GM21576 (cell line): ENCODE results near the gene GARNL3.

Source experiments
- ATAC-seq: cut with Tn5 transposase; IDR thresholded peaks from one replicate; pipeline ENCODE4 v1.9.1; 2021; ENCODE audit warnings: mild to moderate bottlenecking, moderate library complexity; ENCODE audit not compliant: unreplicated experiment

Gene GARNL3

DNA sequence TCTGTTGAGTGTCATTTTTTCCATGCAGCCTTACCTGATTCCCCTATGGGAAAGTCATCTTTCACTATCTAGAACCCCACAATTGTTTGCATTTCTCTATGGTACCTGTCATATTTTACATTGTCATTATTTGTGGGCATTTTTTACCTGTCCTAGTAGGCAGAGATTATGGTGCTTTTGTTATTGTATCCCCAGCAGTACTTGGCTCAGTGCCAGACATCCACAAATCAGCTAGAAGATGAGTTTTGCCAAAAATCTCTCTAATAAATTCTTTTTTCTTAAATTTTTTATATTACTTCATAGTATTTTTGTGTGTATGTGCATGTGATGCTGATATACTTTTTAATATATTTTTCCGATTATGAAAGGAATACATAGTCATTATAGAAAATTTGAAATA, 13.2 kb downstream of the GARNL3 start:
- ATAC-seq, result no peak

DNA sequence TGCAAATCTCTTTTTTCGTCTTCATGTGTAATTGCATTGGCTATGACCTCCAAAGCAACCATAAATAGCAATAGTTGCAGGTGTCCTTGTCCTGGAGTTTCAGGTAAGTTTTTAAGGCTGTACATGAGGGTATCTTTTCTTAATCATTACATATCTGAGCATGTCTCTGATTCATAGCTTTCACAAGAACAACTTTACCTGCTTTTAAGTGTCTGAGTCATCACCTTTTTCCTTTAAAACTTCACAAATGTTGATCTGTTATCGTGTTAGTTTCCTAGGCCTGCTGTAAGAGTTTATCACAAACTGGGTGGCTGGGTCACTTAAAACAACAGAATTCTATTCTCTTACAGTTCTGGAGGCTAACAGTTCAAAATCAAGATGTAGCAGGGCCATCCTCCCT, 13.8 kb downstream of the GARNL3 start:
- no peak for ATAC-seq

DNA sequence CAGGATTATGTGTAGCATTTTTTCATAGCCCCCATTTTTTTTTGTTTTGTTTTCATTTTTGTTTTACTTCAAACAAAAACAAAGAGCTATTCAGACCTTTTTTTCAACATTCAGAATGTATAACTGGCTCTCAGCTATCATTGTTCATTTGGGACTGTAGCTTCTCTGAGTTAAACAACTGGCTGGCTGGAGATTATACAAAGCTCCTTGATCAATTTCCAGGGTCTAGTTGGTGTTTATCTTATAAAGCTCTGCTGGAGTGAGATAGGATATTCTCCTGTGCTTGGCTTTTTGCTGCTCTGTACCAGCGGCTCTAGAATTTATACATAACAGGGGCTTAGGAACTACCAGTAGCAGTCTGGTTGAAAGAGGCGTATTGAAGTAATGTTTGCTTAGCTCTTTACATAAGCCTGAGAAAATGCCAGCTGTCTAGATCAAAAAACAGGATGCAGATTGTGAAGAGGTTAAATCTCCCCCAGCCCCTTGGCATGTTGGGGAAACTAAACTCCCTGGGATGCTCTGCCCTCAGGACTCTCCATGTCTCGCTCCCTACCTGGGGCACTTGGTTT, 15.2 kb downstream of the GARNL3 start:
- no peak for ATAC-seq

DNA sequence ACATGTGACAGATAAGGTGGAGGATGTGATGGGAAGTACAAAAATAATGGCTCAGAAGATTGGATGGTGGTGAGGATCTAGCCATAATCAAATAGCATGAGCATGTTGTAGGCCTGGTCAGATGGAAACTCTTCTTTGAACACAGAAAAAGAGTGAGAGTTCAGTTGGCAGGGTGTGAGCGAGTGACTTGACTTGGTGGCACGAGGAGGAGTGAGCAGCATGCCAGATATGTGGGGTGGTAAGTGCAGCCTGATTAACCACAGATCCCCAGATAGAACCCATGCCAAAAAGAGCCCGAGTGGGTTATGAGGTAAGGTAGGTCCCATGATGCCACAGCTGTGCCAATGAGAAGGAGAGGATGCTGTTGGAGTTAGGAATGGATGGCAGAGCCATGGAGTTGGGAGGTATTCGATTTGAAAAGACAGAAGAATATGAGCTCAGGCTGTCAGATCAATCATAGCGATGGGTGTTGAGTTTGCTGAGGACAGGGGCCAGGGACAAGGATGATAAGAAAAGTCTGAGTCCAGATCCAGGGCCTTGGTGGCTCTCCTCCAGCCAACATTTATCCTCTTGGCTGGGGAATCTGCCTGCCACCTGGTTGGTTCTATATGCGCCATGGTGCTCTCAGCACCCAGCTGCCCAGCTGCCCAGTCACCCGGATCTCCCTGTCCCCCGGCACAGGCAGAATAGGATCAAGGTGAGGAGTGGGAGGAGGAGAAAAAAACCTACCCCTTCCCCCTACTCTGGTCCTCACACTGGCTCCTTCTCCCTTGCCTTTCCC, 16.5 kb downstream of the GARNL3 start:
- ATAC-seq, result no peak

DNA sequence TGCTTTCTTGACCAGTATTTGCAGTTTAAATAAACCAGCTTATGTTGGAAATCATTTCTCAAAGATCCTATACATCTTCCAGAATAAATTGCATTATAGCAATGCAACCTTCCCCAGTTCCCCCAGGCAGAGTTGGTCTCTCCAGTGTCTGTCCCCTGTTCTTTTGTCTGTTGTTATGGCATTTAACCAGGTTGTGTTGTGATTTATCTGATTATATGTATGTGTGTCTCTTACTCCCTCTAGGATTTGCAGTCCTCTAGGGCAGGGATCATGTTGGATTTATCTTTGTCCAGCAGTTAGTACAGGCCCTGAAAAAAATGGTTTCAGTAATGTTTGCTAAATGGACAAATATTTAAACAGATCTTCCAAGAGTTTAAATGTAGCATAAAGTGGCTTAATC, 17.3 kb downstream of the GARNL3 start:
- ATAC-seq, result no peak

DNA sequence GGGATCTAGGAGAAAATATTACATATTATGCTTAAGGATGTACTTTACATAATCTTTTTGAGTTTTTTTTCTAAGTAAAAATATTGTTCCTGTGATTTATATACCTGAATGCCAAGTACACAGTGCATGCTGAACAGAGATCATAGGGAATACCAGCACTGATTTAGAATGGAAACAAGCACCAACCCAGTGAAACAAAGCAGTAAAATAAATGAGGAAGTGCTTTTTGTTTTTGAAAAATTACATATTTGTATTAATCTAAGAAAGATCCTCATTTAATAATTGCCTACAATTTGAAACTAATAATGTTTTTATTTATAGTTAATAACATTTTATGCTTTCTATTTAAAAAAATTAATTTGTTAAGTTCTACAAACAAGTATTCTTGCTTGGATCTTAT, 18.0 kb downstream of the GARNL3 start:
- ATAC-seq, result no peak

DNA sequence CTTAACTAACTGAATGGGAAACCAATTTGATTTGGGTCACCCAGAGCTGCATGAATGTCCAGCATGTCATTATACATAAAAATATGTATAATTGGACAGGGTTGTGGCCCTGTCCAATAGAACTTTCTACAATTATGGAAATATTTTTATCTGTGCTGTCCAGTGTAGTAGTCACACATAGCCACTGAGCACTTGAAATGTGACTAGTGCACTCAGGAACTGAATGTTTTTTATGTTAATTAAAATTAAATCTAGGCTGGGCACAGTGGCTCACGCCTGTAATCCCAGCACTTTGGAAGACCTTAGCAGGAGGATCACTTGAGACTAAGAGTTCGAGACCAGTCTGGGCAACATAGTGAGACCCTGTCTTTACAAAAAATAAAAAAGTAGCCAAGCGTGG, 18.6 kb downstream of the GARNL3 start:
- no peak for ATAC-seq

DNA sequence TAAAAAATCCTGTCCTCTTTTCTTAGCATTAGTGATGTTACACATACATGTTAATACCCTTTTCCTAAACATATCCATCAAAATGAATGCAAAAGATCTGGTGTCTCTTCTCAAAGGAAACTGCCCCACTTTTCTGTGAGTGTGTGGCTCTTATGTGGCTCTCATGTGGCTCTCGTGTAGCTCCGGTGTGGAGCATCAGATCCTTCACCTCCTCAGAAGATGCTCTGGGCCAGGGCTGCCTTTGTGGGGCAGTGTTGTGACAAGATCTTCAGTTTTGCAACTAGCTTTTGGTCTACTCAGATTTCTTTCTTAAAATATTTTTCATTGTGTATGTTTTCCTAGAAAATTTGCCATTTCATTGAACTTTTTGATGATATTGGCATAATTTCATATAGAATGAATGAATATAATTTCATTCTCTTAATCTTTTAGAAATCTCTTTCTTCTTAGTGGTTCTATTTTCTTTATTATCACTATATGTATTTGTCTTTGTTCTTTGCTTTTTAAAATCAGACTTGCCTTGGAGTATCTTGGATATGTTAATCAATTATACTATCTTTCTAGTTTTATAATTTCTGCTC, 19.4 kb downstream of the GARNL3 start:
- ATAC-seq, result no peak

DNA sequence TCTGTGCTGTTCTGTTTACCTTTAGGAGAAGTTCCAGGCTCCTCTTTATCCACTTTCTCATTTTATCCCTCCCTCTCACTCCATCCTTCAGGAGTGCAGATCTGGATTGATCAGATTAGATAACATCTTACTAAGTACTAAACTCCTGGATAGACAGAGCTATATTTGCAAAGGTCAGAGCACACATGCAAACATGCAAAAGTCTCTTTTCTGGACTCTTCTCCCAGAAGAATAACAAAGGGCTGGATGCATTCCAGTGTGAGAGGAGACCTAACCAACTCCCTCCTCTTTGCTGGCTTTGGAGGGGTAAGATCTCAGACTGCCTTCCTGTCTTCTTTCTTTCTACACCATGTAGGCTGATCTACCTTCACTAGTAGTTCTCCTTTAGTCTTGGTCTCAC, 21.4 kb downstream of the GARNL3 start:
- no peak for ATAC-seq

DNA sequence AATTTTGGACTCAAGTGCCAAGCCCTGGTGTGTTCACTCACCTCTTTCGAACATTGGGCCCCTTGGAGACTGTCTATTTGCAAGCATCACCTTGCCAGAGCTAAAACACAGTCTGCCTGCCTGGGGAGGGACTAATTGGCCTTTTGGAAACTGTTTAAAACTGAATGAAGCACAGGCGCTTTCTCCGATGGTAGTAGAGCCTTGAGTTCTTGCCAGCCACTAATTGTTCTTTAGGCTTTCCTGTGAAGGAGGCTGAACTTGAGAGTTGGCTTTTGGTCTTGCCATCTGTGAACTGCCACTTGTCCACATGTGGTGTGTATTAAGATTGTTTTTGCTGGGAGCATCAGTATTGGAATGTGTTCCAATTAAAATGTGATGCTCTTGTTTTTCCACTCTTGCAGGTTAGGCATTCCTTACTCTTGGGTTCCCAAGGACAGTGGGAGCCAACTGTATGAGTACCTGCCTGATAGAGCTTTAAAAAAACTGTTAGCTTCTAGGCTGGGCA, 26.0 kb downstream of the GARNL3 start:
- ATAC-seq, result no peak

DNA sequence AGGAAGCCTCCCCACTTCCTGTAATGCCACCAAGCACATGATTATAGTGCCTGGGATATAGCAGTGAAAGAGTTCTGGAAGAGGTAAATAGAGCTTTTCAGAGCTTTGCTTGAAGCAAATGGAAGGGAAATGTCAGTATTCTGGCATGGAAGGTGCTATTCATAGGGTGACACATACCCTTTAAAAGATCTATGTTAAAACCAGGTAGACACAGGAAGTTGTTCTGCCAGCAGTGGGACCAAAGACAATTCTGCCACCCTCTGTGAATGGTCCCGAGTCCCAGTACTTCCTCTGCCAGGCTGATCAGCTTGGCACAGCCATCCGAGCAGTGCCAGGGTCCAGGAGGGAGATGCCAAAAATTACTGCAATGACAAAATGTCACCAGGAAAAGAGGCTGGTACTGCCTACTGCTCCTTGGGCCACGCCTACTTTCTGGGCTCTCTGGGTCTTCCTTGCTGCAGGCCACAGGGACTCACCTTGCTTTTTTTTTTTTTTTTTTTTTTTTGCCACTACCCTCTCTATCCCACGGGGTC, 26.7 kb downstream of the GARNL3 start:
- ATAC-seq, result no peak

DNA sequence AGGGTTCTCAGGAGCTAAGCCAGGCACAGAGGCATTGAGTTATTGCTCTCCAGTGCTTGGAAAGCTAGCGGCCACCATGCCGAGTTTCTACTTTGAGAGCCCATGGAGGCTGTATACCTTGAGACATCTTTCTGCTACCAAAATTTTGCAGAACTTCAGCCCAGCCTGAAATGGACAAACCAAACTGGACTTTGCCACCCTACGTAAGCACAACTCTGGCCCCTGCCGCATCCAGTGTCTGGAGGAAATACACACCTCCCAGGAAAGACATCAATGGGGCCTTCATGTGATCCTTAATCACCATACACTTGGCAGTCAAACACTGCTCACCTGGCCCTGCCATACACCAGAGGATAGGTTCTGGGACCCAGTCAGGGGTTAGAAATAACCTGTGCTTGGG, 27.8 kb downstream of the GARNL3 start:
- ATAC-seq, result no peak

DNA sequence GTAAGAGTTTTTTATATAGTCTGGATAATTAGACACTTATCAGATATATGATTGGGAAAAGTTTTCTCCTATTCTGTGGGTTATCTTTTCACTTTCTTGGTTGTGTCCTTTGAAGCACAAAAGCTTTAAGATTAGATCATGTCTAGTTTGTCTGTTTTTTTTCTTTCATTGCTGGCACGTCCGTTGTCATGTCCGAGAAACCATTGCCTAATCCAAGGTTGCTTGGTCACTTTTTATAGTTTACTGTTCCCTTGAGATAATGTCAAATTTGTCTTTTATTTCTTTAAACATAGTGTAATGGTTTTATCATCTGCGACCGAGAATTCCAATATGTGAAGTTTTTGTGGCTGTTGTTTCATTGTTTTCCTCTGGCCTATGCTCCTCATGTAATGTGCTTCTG, 28.8 kb downstream of the GARNL3 start:
- no peak for ATAC-seq

DNA sequence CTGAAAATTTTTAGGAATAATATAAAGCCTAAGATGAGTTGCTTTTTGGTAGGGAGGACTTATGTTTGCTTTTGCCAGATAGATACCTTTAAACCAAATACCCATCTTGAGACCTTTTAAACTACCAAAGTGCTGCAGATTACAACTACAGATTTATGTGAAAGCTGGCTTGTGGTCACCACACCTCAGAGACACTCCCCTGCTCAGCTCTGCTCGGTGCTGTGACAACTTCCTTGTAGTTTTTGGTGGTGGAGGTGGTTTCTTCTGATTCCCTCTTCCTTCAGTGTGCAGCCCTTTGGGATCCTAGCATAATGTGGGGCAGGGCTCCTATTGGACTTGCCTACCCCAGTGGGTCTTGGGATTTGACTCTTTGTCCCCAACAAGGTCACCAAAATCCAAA, 29.2 kb downstream of the GARNL3 start:
- no peak for ATAC-seq

DNA sequence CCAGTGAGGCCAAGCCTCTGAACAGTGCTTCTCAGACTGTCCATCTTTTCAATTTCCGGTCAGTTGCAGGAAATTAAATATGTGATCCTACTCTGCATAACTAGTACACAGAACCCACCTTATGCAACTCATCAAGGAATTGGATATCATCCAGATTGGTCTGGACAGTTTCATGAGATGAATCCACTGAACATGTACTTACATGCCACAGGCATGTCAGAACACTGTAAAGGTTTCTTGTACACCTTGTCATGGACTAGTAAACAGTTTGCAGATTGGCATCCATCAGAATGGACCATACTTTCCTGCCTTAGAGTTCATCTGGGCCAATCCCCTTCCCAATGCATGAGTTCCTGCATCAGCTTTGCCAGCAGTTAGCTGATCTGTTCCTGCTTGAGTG, 30.4 kb downstream of the GARNL3 start:
- ATAC-seq, result no peak

DNA sequence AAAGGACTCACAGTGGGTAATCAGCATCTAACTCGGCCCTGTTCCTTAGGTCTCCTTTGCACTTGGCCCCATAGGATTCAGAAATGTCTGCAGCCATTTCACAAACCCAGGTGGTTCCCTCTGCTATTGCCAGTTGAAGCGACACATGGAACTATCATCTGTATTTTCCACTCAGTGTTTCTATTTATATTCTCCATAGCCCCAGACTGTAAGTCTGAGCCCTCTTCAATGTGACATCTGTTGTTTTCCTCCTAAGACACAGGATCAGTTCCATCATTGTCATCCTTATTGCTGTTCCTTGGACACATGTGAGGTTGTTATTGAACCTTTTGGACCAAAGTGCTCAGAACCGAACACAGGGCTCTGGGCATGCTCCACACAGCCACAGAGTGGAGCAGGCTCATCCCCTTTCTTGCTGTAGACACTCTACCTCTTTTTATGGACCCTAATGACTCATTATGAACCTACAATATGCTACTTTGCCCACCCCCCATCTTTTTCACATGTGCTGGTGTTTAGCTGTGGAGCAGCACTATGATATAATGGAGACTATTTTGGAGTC, 36.4 kb downstream of the GARNL3 start:
- no peak for ATAC-seq

DNA sequence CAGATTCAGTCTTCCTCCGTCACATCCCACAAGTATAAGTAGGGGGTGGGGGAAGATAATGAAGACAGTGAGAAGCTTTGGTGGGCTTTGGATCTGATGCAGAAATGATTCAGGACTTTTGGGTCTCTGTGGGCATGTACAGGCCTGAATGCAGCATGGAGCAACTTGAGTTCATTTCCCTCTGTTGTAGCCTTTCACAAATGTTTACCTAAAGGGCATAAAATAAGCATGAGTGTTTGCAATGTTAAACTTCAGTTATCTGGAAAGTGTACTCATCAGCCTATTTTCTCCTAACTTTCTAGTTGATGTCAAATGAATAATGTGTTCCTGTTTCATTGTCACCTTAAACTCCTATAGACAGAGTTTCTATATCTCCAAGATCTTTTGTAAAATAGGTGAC, 39.3 kb downstream of the GARNL3 start:
- ATAC-seq, result no peak

DNA sequence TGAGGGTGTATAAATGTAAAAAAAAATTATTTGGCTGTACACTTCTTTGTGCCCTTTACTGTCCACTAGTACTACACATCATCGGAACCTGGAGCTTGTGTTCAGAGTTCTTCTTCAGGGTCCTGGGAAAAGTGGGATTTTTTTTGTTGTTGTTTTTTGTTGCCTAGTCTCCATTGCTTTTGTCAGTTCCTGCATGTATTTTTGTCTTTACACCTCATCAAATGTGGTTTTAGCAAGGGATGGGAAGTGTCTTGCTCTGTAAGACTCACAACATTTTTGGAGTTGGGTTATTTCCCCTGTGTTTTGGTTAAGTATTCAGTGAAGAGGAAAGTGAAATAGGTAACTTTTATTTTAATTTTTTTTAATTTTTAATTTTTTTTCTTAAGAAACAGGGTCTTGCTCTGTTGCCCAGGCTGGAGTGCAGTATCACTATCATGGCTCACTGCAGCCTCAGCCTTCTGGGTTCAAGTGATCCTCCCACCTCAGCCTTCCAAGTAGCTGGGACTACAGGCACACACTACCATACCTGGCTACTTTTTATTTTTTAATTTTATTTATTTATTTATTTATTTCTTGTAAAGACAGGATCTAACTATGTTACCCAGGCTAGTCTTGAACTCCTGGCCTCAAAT, 40.7 kb downstream of the GARNL3 start:
- ATAC-seq, result no peak

DNA sequence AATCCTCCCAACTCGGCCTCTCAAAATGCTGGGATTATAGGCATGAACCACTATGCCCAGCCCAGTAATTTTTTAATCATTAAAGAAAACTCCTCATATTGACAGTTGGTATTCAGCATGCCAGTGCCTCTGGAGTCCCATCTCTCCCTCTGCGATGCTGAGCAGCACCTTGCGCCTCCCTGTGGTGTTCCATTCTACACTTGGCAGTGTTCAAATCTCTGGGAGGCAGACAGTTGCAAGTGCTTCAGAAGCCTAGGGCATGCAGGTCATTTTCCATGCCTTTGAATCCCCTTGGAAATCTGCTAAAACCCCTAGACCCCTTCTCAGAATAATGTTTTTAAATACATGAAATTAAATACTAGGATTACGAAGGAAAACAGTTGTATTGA, 41.3 kb downstream of the GARNL3 start:
- ATAC-seq, result no peak

DNA sequence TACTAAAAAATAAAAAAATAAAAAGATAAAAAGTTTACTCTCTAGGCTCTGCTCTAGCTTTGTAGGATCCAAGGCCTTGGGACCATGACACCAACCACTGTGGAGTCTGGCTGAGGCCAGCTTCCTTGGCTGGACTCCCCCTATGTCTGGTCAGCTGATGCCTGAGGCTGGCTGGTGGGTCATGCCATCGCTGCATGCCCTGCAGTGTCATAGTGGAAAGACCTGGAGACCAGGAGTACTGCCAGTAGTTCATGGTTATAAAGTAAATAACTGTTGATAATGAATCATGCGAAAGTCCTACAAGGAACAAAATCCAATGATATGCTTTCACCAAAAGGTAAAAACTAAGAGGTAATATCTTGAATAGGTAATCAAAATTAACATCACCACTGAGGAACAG, 43.2 kb downstream of the GARNL3 start:
- ATAC-seq, result no peak

DNA sequence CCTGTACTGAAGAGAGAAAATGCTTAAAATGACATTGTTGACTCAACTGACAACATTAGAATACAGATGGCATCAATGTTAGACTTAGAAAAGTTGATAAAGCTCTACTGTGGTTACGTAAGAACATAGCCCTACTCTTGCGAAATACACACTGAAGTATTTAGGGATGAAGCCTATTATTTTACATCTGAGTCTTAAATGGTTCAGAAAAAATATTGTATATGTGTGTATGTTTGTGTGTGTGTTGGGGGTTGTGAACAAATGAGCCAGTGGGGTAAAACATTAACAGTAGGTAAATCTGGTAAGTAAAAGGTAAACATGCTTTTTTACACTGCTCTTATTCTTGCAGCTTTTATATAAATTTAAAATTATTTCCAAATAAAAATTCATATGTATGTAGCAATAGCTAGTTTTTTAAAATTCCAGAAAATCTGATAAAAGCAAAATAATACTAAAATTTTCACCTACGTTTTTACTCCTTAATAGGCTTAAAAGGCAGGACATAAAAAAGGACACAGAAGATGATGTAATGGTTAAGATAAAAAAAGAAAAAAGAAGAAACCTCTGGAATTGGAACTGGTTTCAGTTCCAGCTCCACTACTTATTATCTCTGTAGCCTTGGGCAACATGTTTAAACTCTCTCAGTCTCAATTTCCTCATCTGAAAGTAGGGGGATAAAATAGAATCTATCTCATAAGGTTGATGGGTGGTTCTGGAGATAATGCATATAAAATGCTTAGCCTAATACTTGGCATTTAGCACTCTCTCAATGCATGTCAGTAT, 44.3 kb downstream of the GARNL3 start:
- no peak for ATAC-seq
